OCI-LY7 (cell line): ENCODE measurements around the gene ERBIN.

ENCODE experiments used
- EZH2phosphoT487 ChIP-seq: fragments of 200-600 bp; sonication (generic); IDR thresholded peaks from 2 replicates; pipeline ENCODE4 v1.6.1; 2018; ENCODE audit warnings: low read depth, borderline replicate concordance, mild to moderate bottlenecking, mixed run types, antibody characterized with exemption, low read length, moderate library complexity, mixed read lengths
- TF ChIP-seq, protein P1 (sequence below): fragments of 200-600 bp; sonication (generic); conservative IDR thresholded peaks from 2 replicates; pipeline ENCODE4 v1.5.1; 2014; ENCODE audit warnings: mild to moderate bottlenecking, antibody characterized with exemption, low read length, moderate library complexity, mixed read lengths

DNA sequence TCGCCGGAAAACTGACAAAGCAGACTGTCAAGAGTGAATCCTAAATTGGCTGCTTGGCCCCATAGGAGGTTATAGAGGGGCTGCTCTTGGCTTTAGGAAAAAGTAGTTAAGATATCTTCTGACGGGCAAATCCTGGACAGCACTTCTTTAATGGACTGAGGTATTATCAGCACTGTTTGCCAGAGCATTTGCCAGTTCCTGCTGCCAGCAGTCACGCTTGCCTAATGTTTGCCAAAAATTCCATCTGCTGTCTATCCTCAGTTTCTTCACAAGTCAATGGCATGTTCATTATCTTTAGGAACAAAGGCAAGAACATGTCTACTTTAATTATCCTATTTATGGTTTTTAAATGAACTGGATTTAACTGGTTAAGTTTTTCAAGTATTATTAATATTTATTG is 191.9 kb downstream of the ERBIN start:
- TF ChIP-seq, protein P1, sequence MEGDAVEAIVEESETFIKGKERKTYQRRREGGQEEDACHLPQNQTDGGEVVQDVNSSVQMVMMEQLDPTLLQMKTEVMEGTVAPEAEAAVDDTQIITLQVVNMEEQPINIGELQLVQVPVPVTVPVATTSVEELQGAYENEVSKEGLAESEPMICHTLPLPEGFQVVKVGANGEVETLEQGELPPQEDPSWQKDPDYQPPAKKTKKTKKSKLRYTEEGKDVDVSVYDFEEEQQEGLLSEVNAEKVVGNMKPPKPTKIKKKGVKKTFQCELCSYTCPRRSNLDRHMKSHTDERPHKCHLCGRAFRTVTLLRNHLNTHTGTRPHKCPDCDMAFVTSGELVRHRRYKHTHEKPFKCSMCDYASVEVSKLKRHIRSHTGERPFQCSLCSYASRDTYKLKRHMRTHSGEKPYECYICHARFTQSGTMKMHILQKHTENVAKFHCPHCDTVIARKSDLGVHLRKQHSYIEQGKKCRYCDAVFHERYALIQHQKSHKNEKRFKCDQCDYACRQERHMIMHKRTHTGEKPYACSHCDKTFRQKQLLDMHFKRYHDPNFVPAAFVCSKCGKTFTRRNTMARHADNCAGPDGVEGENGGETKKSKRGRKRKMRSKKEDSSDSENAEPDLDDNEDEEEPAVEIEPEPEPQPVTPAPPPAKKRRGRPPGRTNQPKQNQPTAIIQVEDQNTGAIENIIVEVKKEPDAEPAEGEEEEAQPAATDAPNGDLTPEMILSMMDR, result no peak
- TF ChIP-seq EZH2phosphoT487, result no peak
